ENCODE results near the gene LY86.

GRCh38 chr6:6546318-6547109 is 42.0 kb upstream of the LY86 start:
- TF ChIP-seq EZH2 (IDR thresholded peaks at IDR 0.05; ENCODE audit: borderline replicate concordance, low read depth, low read length, severe bottlenecking) (peak; percentile 75), POLR2A (IDR thresholded peaks at IDR 0.05; ENCODE audit: low read depth, low read length) (no peak), CTCF (IDR thresholded peaks at IDR 0.05; ENCODE audit: extremely low read depth in 1 of 2, insufficient read depth in 1 of 2, low read depth in 1 of 2, low read length in 2 of 2) (no peak)
